ENCODE data around the gene SMIM33.

- TF ChIP-seq ZNF8 (CRISPR knock-in tag; IDR thresholded peaks at IDR 0.05), result no peak
- no peak for TF ChIP-seq PPARA (CRISPR knock-in tag; IDR thresholded peaks at IDR 0.05; ENCODE audit: borderline replicate concordance)
- no peak for TF ChIP-seq ZFP3 (CRISPR knock-in tag; IDR thresholded peaks at IDR 0.05)
- no peak for TF ChIP-seq PATZ1 (CRISPR knock-in tag; IDR thresholded peaks at IDR 0.05; ENCODE audit: borderline replicate concordance)
- no peak for TF ChIP-seq POU6F1 (CRISPR knock-in tag; IDR thresholded peaks at IDR 0.05; ENCODE audit: borderline replicate concordance, low read depth)
- no peak for TF ChIP-seq TOX (CRISPR knock-in tag; IDR thresholded peaks at IDR 0.05; ENCODE audit: borderline replicate concordance)
- TF ChIP-seq RARB (CRISPR knock-in tag; IDR thresholded peaks at IDR 0.05), result no peak
These were observed 5.2 kb downstream of the SMIM33 start for GRCh38 chr5:139475865-139476617.

Data from SK-N-SH treated with all-trans-retinoic acid at 6 μM for 48 hours (cell line).